ENCODE measurements around the gene TSPAN5.

Gene TSPAN5

DNA sequence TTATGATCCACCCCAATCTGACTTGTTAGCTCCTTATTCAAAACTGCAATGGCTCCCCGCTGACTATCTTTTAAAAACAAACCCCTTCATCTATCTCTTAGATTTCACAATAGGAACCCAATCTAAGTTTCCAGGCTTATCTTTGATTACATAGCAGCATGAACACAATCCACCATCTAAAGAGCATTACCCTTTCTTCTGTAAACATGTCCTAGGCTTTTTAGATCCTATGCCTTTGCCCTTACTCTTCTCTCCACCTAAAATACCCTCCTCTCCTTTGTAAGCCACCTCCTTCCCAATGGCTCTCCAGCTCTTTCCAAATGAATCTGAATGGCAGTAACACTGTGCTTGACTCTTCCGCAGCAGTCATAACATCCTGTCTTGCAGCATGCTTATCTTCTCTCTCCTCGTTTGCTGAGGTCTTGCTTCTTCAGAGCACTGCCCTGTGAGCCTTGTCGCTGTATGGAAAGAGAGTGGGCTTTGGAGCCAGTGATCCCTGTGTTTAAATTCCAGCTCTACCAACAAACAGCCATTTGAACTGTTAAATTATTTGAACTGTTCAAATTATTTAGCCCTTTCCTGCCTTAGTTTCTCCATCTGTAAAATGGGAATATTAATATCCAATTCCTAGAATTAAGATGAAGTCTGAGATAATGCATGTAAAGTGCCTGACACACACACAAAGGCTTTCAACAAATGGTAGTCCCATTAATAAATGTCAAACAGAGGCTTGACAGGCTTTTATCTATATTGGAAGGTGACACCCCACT, 16.2 kb upstream of the TSPAN5 start (continued):
- TF ChIP-seq, protein P1, sequence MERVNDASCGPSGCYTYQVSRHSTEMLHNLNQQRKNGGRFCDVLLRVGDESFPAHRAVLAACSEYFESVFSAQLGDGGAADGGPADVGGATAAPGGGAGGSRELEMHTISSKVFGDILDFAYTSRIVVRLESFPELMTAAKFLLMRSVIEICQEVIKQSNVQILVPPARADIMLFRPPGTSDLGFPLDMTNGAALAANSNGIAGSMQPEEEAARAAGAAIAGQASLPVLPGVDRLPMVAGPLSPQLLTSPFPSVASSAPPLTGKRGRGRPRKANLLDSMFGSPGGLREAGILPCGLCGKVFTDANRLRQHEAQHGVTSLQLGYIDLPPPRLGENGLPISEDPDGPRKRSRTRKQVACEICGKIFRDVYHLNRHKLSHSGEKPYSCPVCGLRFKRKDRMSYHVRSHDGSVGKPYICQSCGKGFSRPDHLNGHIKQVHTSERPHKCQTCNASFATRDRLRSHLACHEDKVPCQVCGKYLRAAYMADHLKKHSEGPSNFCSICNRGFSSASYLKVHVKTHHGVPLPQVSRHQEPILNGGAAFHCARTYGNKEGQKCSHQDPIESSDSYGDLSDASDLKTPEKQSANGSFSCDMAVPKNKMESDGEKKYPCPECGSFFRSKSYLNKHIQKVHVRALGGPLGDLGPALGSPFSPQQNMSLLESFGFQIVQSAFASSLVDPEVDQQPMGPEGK (CRISPR knock-in tag; IDR thresholded peaks at IDR 0.05; ENCODE audit: borderline replicate concordance): no peak

DNA sequence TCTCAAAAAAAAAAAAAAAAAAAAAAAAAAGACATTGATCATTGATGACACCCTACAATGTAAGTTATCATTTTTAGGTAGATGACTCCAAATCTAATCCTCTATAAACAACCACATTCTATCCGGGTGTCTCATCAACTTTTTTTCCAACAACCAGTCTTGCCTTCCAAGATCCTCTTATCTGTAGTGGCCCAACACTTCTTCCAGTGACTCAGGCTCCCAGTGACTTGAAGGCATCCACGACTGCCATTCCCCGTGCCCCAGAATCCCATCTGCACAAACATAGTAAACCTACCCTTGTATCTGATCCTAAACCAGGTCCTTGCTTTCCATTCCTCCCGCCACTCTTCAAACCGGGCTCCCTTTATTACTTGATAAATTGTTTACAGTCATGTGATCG, 15.6 kb upstream of the TSPAN5 start:
- ATAC-seq: no peak
- TF ChIP-seq PPARA (CRISPR knock-in tag; IDR thresholded peaks at IDR 0.05; ENCODE audit: borderline replicate concordance) (no peak), ZNF565 (CRISPR knock-in tag; conservative IDR thresholded peaks at IDR 0.05; ENCODE audit: low read depth) (no peak), RARB (CRISPR knock-in tag; IDR thresholded peaks at IDR 0.05) (no peak), OSR1 (CRISPR knock-in tag; IDR thresholded peaks at IDR 0.05) (no peak), ESRRG (CRISPR knock-in tag; IDR thresholded peaks at IDR 0.05) (no peak), ISL1 (CRISPR knock-in tag; IDR thresholded peaks at IDR 0.05) (no peak), ZFP30 (CRISPR knock-in tag; IDR thresholded peaks at IDR 0.05) (no peak), ZNF70 (CRISPR knock-in tag; IDR thresholded peaks at IDR 0.05) (no peak), ZC3H10 (CRISPR knock-in tag; IDR thresholded peaks at IDR 0.05) (no peak), BACH2 (CRISPR knock-in tag; IDR thresholded peaks at IDR 0.05; ENCODE audit: borderline replicate concordance) (no peak), ZNF8 (CRISPR knock-in tag; IDR thresholded peaks at IDR 0.05) (no peak), ZFP3 (CRISPR knock-in tag; IDR thresholded peaks at IDR 0.05) (no peak), ARNTL (CRISPR knock-in tag; IDR thresholded peaks at IDR 0.05; ENCODE audit: borderline replicate concordance, low read depth) (no peak)
- TF ChIP-seq, protein P1 (CRISPR knock-in tag; IDR thresholded peaks at IDR 0.05; ENCODE audit: borderline replicate concordance): no peak

DNA sequence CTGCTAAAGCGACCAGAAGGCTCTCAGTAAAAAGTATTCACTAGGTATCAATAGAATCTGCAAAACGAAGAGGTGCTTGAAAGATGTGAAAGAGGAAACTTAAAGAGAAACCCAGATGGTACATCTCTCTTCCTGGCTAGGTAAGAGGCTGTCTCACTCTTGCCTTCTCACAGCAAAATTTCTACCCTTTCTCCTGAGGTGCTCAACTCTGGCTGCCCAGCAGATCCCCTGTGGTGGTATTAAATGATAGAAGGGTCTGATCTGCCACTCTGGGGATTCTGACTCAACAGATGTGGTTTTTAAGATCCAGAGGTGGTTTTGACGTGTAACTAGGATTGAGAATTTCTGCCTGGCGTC, 14.9 kb upstream of the TSPAN5 start:
- no peak for ATAC-seq
- no peak for TF ChIP-seq BACH2 (CRISPR knock-in tag; IDR thresholded peaks at IDR 0.05; ENCODE audit: borderline replicate concordance)
- TF ChIP-seq ZFP30 (CRISPR knock-in tag; IDR thresholded peaks at IDR 0.05): no peak
- TF ChIP-seq, protein P1 (CRISPR knock-in tag; IDR thresholded peaks at IDR 0.05; ENCODE audit: borderline replicate concordance): no peak
- no peak for TF ChIP-seq CSDC2 (CRISPR knock-in tag; IDR thresholded peaks at IDR 0.05)

DNA sequence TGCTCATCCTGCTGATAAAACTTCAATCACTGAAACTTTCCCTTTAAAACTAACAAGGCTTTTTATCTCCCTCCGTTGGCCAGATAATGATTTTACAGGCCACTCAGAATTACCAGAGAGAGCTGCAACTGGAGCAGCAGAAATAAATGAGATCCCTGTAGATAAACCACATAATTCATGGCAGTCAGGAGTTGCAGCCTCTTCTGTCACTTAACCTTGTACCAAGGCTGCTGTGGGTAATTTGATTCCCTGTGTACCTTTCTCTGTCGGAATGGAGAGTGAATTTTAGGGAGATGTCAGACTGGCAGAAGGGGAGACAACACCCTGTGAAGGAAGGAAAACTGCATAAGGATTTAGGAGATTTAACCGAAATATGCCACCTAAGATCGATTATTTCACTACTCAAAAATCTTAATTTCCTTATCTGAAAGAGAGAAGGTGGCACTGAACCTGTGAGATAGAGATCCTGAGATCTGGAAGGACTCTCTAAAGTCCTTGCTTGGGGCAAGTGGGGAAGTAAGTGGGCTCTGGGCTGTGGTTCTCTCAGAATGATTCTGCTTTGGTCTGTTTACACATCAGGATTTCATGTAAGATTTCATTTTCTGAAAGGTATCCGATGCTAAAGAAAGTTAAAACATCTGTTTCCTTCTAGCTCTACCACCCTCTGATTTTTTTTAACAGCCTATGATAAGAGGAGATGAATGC, 14.3 kb upstream of the TSPAN5 start:
- no peak for TF ChIP-seq BACH2 (CRISPR knock-in tag; IDR thresholded peaks at IDR 0.05; ENCODE audit: borderline replicate concordance)
- no peak for TF ChIP-seq ZNF70 (CRISPR knock-in tag; IDR thresholded peaks at IDR 0.05)
- TF ChIP-seq ESRRG (CRISPR knock-in tag; IDR thresholded peaks at IDR 0.05): no peak
- no peak for TF ChIP-seq RARB (CRISPR knock-in tag; IDR thresholded peaks at IDR 0.05)
- no peak for TF ChIP-seq TOX (CRISPR knock-in tag; IDR thresholded peaks at IDR 0.05; ENCODE audit: borderline replicate concordance)
- TF ChIP-seq, protein P2, sequence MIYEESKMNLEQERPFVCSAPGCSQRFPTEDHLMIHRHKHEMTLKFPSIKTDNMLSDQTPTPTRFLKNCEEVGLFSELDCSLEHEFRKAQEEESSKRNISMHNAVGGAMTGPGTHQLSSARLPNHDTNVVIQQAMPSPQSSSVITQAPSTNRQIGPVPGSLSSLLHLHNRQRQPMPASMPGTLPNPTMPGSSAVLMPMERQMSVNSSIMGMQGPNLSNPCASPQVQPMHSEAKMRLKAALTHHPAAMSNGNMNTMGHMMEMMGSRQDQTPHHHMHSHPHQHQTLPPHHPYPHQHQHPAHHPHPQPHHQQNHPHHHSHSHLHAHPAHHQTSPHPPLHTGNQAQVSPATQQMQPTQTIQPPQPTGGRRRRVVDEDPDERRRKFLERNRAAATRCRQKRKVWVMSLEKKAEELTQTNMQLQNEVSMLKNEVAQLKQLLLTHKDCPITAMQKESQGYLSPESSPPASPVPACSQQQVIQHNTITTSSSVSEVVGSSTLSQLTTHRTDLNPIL (CRISPR knock-in tag; IDR thresholded peaks at IDR 0.05; ENCODE audit: low read depth): no peak
- TF ChIP-seq PPARA (CRISPR knock-in tag; IDR thresholded peaks at IDR 0.05; ENCODE audit: borderline replicate concordance): no peak
- no peak for TF ChIP-seq SNAI2 (CRISPR knock-in tag; IDR thresholded peaks at IDR 0.05)
- no peak for TF ChIP-seq ZC3H10 (CRISPR knock-in tag; IDR thresholded peaks at IDR 0.05)
- peak; percentile 48 for TF ChIP-seq ISL1 (CRISPR knock-in tag; IDR thresholded peaks at IDR 0.05)
- no peak for TF ChIP-seq ZFP3 (CRISPR knock-in tag; IDR thresholded peaks at IDR 0.05)
- TF ChIP-seq, protein P3, sequence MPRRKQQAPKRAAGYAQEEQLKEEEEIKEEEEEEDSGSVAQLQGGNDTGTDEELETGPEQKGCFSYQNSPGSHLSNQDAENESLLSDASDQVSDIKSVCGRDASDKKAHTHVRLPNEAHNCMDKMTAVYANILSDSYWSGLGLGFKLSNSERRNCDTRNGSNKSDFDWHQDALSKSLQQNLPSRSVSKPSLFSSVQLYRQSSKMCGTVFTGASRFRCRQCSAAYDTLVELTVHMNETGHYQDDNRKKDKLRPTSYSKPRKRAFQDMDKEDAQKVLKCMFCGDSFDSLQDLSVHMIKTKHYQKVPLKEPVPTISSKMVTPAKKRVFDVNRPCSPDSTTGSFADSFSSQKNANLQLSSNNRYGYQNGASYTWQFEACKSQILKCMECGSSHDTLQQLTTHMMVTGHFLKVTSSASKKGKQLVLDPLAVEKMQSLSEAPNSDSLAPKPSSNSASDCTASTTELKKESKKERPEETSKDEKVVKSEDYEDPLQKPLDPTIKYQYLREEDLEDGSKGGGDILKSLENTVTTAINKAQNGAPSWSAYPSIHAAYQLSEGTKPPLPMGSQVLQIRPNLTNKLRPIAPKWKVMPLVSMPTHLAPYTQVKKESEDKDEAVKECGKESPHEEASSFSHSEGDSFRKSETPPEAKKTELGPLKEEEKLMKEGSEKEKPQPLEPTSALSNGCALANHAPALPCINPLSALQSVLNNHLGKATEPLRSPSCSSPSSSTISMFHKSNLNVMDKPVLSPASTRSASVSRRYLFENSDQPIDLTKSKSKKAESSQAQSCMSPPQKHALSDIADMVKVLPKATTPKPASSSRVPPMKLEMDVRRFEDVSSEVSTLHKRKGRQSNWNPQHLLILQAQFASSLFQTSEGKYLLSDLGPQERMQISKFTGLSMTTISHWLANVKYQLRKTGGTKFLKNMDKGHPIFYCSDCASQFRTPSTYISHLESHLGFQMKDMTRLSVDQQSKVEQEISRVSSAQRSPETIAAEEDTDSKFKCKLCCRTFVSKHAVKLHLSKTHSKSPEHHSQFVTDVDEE (CRISPR knock-in tag; IDR thresholded peaks at IDR 0.05): peak; percentile 80
- TF ChIP-seq ZNF565 (CRISPR knock-in tag; conservative IDR thresholded peaks at IDR 0.05; ENCODE audit: low read depth): no peak
- TF ChIP-seq, protein P4, sequence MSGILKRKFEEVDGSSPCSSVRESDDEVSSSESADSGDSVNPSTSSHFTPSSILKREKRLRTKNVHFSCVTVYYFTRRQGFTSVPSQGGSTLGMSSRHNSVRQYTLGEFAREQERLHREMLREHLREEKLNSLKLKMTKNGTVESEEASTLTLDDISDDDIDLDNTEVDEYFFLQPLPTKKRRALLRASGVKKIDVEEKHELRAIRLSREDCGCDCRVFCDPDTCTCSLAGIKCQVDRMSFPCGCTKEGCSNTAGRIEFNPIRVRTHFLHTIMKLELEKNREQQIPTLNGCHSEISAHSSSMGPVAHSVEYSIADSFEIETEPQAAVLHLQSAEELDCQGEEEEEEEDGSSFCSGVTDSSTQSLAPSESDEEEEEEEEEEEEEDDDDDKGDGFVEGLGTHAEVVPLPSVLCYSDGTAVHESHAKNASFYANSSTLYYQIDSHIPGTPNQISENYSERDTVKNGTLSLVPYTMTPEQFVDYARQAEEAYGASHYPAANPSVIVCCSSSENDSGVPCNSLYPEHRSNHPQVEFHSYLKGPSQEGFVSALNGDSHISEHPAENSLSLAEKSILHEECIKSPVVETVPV (CRISPR knock-in tag; IDR thresholded peaks at IDR 0.05): no peak
- no peak for TF ChIP-seq ZNF8 (CRISPR knock-in tag; IDR thresholded peaks at IDR 0.05)
- TF ChIP-seq OSR1 (CRISPR knock-in tag; IDR thresholded peaks at IDR 0.05): no peak
- no peak for TF ChIP-seq ZFP30 (CRISPR knock-in tag; IDR thresholded peaks at IDR 0.05)
- TF ChIP-seq TCF4 (CRISPR knock-in tag; IDR thresholded peaks at IDR 0.05; ENCODE audit: borderline replicate concordance): peak; percentile 58; the same call in 1 of the 2 replicates
- ATAC-seq: peak; percentile 90

Data from SK-N-SH treated with all-trans-retinoic acid at 6 μM for 48 hours (cell line).